ENCODE results near the gene MYF6. TPM values are rescaled to one million over a fixed set of nuclear protein-coding genes. Genes with fewer than 3 reads are reported as not detected.

The MYF6 gene
- polyA plus RNA-seq, 1 experiment: 0.06 TPM

DNA sequence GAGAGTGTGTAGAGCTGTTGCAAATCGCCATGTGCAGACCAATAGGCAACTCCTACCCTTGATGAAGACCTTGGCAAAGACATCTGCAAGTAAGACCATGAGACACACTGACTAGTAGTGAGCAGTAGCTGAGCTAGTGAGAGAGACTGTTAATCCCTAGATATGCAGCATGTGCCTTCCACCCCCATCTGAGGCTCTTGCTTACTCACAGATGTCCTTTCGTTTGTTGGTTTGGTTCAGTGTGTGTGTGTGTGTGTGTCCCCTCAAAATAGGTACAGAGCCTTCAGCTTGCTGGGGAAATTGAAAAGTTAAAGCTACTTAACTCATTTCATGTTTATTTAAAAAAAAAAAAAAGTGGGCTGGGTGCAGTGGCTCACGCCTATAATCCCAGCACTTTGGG lies 46.8 kb downstream of the MYF6 start:
- TF ChIP-seq, protein P1, sequence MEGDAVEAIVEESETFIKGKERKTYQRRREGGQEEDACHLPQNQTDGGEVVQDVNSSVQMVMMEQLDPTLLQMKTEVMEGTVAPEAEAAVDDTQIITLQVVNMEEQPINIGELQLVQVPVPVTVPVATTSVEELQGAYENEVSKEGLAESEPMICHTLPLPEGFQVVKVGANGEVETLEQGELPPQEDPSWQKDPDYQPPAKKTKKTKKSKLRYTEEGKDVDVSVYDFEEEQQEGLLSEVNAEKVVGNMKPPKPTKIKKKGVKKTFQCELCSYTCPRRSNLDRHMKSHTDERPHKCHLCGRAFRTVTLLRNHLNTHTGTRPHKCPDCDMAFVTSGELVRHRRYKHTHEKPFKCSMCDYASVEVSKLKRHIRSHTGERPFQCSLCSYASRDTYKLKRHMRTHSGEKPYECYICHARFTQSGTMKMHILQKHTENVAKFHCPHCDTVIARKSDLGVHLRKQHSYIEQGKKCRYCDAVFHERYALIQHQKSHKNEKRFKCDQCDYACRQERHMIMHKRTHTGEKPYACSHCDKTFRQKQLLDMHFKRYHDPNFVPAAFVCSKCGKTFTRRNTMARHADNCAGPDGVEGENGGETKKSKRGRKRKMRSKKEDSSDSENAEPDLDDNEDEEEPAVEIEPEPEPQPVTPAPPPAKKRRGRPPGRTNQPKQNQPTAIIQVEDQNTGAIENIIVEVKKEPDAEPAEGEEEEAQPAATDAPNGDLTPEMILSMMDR (IDR thresholded peaks at IDR 0.05; ENCODE audit: insufficient read depth, low read depth, low read length): no peak
- Histone ChIP-seq H3K36me3 (ENCODE audit: control insufficient read depth, insufficient read depth, low read length) (no peaks in the 10 kb centered on the region), H3K4me3 (ENCODE audit: low read depth, low read length) (no peak overlapping the region), H3K27me3 (ENCODE audit: control insufficient read depth, insufficient read depth, low read length) (no peaks in the 10 kb centered on the region)
- no peak for DNase-seq (ENCODE audit: low read depth)
- POLR2A ChIA-PET: no interaction called here
- CTCF ChIA-PET: interaction anchor here (0.8 to 1.4 kb wide), 2 partner anchors 10 to 192 kb away, joined by 3 read pairs; no protein-coding TSS in a partner anchor

DNA sequence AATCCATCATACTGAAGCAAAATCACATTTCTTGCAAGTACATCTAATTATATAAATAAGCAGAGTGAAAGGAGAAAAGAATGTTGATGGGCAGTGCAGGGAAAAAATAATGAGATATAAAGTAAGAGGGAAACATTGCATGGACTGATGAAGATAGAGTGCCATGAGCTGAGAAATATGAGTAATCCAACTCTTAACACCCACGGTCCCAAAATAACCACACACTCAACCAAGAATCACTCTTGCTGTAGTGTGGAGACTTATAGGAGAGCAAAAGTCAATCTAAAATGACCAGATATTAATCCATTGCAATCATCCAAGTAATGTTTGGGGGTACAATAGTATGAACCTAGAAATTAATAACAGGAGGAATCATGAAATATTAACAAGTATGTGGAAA lies 49.4 kb downstream of the MYF6 start:
- TF ChIP-seq, protein P1 (IDR thresholded peaks at IDR 0.05; ENCODE audit: insufficient read depth, low read depth, low read length): no peak
- ChIA-PET POLR2A (interaction anchor here (0.5 to 0.6 kb wide), 2 partner anchors 13 to 783 kb away, joined by 3 read pairs; no protein-coding TSS in a partner anchor), CTCF (no interaction called here)
- Histone ChIP-seq H3K27me3 (ENCODE audit: control insufficient read depth, insufficient read depth, low read length) (no peaks in the 10 kb centered on the region), H3K4me3 (ENCODE audit: low read depth, low read length) (no peak overlapping the region), H3K36me3 (ENCODE audit: control insufficient read depth, insufficient read depth, low read length) (no peaks in the 10 kb centered on the region)
- no peak for DNase-seq (ENCODE audit: low read depth)

Other genes with a start within 250 kb of the MYF6 start
- gene MYF5, start 9.3 kb downstream of the MYF6 start, polyA plus RNA-seq (2011; rRNA removed): not detected in 2 replicates
- 15.4 and 24.0 TPM in 2 replicates for gene LIN7A, start 230.3 kb downstream of the MYF6 start, polyA plus RNA-seq (2011; rRNA removed)